ENCODE data around the gene PRKAR1B.

The PRKAR1B gene

DNA sequence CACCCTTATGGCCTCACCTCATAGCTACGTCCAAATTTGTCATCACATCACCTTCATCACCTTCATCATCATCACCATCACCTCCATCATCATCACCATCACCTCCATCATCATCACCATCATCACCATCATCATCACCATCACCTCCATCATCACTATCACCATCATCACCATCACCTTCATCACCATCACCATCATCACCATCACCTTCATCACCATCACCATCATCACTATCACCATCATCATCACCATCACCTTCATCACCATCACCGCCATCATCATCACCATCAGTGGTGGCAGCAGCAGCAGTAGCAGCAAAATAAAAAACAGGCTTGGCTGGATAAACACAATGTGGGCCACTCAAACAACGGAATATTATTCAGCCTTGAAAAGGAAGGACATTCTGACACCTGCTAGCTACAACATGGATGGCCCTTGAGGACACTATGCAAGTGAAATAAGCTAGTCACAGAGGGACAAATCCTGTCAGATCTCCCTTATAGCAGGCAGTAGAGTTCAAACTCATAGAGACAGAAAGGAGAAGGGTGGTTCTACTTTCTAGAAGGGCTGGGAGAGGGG, 159.7 kb downstream of the PRKAR1B start (continued):
- TF ChIP-seq, protein P1, sequence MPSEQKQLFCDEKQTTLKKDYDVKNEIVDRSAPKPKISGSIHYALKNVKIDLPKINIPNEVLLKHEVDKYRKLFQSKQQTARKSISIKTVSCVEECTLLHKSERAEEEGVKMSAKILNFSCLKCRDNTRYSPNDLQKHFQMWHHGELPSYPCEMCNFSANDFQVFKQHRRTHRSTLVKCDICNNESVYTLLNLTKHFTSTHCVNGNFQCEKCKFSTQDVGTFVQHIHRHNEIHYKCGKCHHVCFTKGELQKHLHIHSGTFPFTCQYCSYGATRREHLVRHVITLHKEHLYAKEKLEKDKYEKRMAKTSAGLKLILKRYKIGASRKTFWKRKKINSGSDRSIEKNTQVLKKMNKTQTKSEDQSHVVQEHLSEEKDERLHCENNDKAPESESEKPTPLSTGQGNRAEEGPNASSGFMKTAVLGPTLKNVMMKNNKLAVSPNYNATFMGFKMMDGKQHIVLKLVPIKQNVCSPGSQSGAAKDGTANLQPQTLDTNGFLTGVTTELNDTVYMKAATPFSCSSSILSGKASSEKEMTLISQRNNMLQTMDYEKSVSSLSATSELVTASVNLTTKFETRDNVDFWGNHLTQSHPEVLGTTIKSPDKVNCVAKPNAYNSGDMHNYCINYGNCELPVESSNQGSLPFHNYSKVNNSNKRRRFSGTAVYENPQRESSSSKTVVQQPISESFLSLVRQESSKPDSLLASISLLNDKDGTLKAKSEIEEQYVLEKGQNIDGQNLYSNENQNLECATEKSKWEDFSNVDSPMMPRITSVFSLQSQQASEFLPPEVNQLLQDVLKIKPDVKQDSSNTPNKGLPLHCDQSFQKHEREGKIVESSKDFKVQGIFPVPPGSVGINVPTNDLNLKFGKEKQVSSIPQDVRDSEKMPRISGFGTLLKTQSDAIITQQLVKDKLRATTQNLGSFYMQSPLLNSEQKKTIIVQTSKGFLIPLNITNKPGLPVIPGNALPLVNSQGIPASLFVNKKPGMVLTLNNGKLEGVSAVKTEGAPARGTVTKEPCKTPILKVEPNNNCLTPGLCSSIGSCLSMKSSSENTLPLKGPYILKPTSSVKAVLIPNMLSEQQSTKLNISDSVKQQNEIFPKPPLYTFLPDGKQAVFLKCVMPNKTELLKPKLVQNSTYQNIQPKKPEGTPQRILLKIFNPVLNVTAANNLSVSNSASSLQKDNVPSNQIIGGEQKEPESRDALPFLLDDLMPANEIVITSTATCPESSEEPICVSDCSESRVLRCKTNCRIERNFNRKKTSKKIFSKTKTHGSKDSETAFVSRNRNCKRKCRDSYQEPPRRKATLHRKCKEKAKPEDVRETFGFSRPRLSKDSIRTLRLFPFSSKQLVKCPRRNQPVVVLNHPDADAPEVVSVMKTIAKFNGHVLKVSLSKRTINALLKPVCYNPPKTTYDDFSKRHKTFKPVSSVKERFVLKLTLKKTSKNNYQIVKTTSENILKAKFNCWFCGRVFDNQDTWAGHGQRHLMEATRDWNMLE (tag by site-specific recombination; conservative IDR thresholded peaks at IDR 0.05; ENCODE audit: low read depth): no peak

DNA sequence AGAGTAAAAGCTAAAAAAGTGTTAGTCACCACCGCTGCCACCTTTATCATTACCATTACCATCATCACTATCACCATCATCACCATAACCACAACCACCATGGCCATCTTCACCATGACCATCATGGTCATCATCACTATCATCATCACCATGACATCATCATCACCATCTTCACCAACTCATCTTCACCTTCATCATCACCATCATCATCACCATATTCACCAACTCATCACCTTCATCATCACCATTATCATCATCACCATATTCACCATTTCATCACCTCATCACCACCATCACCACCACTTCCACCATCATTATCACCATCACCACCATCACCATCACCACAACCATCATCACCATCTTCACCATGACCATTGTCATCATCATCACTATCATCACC, 161.0 kb downstream of the PRKAR1B start:
- Histone ChIP-seq H3K4me3 (ENCODE audit: low read depth, low read length) (no peak overlapping the region), H3K4me1 (ENCODE audit: control insufficient read depth, insufficient read depth, low read length) (no peaks in the 10 kb centered on the region), H3K36me3 (ENCODE audit: control insufficient read depth in 2 of 2, insufficient read depth in 1 of 2, low read length in 2 of 2) (no peaks in the 10 kb centered on the region), H3K27ac (ENCODE audit: extremely low read depth, low read depth, low read length) (no peak overlapping the region), H3K9me3 (ENCODE audit: control insufficient read depth, insufficient read depth, low read depth, low read length) (no peaks in the 10 kb centered on the region)
- ChIA-PET CTCF (no interaction called here), POLR2A (interaction anchor here (0.6 kb wide), 1 partner anchor 161 kb away, joined by 3 read pairs; no protein-coding TSS in a partner anchor)
- TF ChIP-seq, protein P2, sequence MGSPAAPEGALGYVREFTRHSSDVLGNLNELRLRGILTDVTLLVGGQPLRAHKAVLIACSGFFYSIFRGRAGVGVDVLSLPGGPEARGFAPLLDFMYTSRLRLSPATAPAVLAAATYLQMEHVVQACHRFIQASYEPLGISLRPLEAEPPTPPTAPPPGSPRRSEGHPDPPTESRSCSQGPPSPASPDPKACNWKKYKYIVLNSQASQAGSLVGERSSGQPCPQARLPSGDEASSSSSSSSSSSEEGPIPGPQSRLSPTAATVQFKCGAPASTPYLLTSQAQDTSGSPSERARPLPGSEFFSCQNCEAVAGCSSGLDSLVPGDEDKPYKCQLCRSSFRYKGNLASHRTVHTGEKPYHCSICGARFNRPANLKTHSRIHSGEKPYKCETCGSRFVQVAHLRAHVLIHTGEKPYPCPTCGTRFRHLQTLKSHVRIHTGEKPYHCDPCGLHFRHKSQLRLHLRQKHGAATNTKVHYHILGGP (tag by site-specific recombination; IDR thresholded peaks at IDR 0.05): peak; percentile 32; the same call in 1 of the 2 replicates
- no peak for TF ChIP-seq KLF16 (tag by site-specific recombination; IDR thresholded peaks at IDR 0.05)
- TF ChIP-seq, protein P3, sequence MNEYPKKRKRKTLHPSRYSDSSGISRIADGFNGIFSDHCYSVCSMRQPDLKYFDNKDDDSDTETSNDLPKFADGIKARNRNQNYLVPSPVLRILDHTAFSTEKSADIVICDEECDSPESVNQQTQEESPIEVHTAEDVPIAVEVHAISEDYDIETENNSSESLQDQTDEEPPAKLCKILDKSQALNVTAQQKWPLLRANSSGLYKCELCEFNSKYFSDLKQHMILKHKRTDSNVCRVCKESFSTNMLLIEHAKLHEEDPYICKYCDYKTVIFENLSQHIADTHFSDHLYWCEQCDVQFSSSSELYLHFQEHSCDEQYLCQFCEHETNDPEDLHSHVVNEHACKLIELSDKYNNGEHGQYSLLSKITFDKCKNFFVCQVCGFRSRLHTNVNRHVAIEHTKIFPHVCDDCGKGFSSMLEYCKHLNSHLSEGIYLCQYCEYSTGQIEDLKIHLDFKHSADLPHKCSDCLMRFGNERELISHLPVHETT (tag by site-specific recombination; IDR thresholded peaks at IDR 0.05): no peak
- TF ChIP-seq ZNF785 (tag by site-specific recombination; IDR thresholded peaks at IDR 0.05): 0 out of 2 replicates have a peak, but pooled peaks have one; percentile 14
- 0 out of 2 replicates have a peak, but pooled peaks have one; percentile 56 for TF ChIP-seq ZBTB21 (tag by site-specific recombination; IDR thresholded peaks at IDR 0.05)
- no peak for TF ChIP-seq ZNF426 (tag by site-specific recombination; IDR thresholded peaks at IDR 0.05)
- TF ChIP-seq, protein P4, sequence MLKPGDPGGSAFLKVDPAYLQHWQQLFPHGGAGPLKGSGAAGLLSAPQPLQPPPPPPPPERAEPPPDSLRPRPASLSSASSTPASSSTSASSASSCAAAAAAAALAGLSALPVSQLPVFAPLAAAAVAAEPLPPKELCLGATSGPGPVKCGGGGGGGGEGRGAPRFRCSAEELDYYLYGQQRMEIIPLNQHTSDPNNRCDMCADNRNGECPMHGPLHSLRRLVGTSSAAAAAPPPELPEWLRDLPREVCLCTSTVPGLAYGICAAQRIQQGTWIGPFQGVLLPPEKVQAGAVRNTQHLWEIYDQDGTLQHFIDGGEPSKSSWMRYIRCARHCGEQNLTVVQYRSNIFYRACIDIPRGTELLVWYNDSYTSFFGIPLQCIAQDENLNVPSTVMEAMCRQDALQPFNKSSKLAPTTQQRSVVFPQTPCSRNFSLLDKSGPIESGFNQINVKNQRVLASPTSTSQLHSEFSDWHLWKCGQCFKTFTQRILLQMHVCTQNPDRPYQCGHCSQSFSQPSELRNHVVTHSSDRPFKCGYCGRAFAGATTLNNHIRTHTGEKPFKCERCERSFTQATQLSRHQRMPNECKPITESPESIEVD (tag by site-specific recombination; IDR thresholded peaks at IDR 0.05): no peak
- TF ChIP-seq ZNF792 (tag by site-specific recombination; IDR thresholded peaks at IDR 0.05): no peak
- TF ChIP-seq GLIS2 (tag by site-specific recombination; IDR thresholded peaks at IDR 0.05): no peak
- TF ChIP-seq, protein P5, sequence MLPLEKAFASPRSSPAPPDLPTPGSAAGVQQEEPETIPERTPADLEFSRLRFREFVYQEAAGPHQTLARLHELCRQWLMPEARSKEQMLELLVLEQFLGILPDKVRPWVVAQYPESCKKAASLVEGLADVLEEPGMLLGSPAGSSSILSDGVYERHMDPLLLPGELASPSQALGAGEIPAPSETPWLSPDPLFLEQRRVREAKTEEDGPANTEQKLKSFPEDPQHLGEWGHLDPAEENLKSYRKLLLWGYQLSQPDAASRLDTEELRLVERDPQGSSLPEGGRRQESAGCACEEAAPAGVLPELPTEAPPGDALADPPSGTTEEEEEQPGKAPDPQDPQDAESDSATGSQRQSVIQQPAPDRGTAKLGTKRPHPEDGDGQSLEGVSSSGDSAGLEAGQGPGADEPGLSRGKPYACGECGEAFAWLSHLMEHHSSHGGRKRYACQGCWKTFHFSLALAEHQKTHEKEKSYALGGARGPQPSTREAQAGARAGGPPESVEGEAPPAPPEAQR (tag by site-specific recombination; IDR thresholded peaks at IDR 0.05): peak; percentile 25; the same call in 1 of the 2 replicates
- TF ChIP-seq MYNN (tag by site-specific recombination; IDR thresholded peaks at IDR 0.05; ENCODE audit: borderline replicate concordance): no peak; the same call in 1 of the 2 replicates
- no peak for TF ChIP-seq ZNF768 (tag by site-specific recombination; IDR thresholded peaks at IDR 0.05)
- peak; percentile 75 for TF ChIP-seq YY2 (tag by site-specific recombination; IDR thresholded peaks at IDR 0.05)
- TF ChIP-seq, protein P6, sequence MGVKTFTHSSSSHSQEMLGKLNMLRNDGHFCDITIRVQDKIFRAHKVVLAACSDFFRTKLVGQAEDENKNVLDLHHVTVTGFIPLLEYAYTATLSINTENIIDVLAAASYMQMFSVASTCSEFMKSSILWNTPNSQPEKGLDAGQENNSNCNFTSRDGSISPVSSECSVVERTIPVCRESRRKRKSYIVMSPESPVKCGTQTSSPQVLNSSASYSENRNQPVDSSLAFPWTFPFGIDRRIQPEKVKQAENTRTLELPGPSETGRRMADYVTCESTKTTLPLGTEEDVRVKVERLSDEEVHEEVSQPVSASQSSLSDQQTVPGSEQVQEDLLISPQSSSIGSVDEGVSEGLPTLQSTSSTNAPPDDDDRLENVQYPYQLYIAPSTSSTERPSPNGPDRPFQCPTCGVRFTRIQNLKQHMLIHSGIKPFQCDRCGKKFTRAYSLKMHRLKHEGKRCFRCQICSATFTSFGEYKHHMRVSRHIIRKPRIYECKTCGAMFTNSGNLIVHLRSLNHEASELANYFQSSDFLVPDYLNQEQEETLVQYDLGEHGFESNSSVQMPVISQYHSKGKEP (tag by site-specific recombination; IDR thresholded peaks at IDR 0.05): no peak
- TF ChIP-seq SALL2 (tag by site-specific recombination; IDR thresholded peaks at IDR 0.05; ENCODE audit: borderline replicate concordance): peak; percentile 75; the same call in 1 of the 2 replicates
- no peak for TF ChIP-seq ZNF274 (IDR thresholded peaks at IDR 0.05; ENCODE audit: low read length)
- TF ChIP-seq ZNF274 (tag by site-specific recombination; IDR thresholded peaks at IDR 0.05; ENCODE audit: borderline replicate concordance): peak; percentile 32; the same call in 1 of the 2 replicates
- 0 out of 2 replicates have a peak, but pooled peaks have one; percentile 78 for TF ChIP-seq ZNF571 (tag by site-specific recombination; IDR thresholded peaks at IDR 0.05)
- peak; percentile 61; the same call in 1 of the 2 replicates for TF ChIP-seq ZNF366 (tag by site-specific recombination; conservative IDR thresholded peaks at IDR 0.05)
- no peak for TF ChIP-seq ZNF514 (tag by site-specific recombination; IDR thresholded peaks at IDR 0.05)
